Activated naive CD4-positive, alpha-beta T cell treated with anti-CD3 and anti-CD28 coated beads, Interleukin-2, amount 50 U/mL, for 72 hours (primary cell): ENCODE data around the gene TXNDC11. TPM values are rescaled to one million over a fixed set of nuclear protein-coding genes. Genes with fewer than 3 reads are reported as not detected.
"Not testable (repeated sequence)": the region's sequence is repeated elsewhere in the genome, so short reads cannot be mapped to it uniquely, and the experiment has no call there.

Source experiments
- ATAC-seq, 2 donors: fragments of 150-1000 bp; cut with Tn5 transposase; 2 replicates each; pipeline ENCODE4 v1.10.0; 2021; ENCODE audit warnings: mild to moderate bottlenecking in 2 of 2, moderate library complexity in 2 of 2
- DNase-seq, 2 donors: peaks; one replicate each; pipeline ENCODE4 v3.0.0; 2021 to 2022; ENCODE audit warnings: low spot score in 2 of 2
- H3K27ac Mint-ChIP-seq, 2 donors: one replicate each; pipeline ENCODE4 v1.8.0; 2022; ENCODE audit warnings: mild to moderate bottlenecking in 2 of 2, mixed read lengths in 2 of 2
- H3K36me3 Mint-ChIP-seq, 2 donors: one replicate each; pipeline ENCODE4 v1.8.0; 2022; ENCODE audit warnings: mixed read lengths in 2 of 2
- H3K9me3 Mint-ChIP-seq, 2 donors: one replicate each; pipeline ENCODE4 v1.8.0; 2022; ENCODE audit warnings: mixed read lengths in 2 of 2
- total RNA-seq, 2 donors: library from RNA; stranded (reverse); gene quantifications; one replicate each; pipeline ENCODE4 v1.2.3, GENCODE V29; 2022

The TXNDC11 gene, protein sequence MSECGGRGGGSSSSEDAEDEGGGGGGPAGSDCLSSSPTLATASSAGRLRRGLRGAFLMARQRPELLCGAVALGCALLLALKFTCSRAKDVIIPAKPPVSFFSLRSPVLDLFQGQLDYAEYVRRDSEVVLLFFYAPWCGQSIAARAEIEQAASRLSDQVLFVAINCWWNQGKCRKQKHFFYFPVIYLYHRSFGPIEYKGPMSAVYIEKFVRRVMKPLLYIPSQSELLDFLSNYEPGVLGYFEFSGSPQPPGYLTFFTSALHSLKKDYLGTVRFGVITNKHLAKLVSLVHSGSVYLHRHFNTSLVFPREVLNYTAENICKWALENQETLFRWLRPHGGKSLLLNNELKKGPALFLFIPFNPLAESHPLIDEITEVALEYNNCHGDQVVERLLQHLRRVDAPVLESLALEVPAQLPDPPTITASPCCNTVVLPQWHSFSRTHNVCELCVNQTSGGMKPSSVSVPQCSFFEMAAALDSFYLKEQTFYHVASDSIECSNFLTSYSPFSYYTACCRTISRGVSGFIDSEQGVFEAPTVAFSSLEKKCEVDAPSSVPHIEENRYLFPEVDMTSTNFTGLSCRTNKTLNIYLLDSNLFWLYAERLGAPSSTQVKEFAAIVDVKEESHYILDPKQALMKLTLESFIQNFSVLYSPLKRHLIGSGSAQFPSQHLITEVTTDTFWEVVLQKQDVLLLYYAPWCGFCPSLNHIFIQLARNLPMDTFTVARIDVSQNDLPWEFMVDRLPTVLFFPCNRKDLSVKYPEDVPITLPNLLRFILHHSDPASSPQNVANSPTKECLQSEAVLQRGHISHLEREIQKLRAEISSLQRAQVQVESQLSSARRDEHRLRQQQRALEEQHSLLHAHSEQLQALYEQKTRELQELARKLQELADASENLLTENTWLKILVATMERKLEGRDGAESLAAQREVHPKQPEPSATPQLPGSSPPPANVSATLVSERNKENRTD
- total RNA-seq = 10 to 100 TPM; 26.3 to 32.9 TPM

DNA sequence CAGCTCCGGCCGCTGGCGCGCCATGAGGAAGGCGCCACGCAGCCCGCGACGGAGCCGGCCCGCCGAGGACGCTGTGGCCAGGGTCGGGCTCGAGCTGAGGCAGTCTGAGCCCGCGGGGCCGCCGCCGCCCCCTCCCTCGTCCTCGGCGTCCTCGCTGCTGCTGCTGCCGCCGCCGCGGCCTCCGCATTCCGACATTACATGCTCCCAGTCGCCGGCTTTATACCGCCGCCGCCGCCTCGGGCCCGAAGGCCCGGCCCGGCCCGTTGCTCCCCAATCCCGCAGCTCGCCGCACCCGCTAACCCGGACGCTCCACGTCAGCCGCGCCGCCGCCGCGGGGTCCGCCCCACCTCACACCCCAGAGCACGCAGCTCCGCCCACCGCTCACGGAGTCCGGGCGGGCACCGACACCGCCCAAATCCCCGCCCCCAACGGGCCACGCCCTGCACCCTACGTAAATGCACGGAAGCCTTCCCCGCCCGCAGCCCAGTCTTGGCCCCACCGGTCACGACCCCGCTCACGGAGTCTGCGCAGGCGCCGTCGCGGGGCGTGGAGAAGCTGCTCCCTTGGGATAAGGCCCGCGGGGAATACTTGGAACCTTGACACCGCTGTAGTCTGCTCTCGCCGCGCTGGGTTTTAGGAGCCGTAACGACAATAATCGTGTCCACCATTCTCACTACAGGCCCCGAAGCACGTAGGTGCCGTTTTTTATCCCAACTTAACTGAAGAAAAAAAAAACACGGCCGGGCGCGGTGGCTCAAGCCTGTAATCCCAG lies at the start of gene TXNDC11:
TXNDC11 (minus strand) TSS at position 322 of the 772 bp plus-strand sequence; CDS start at position 195, 127 bp downstream.
- Mint-ChIP-seq H3K36me3 (peaks cover 15 to 21% of the 10 kb centered on the region in 2 donors), H3K27ac (peak within 1 kb of the TSS; percentile 96 to 99), H3K9me3 (no peaks in the 10 kb centered on the region)
- ATAC-seq (peak; percentile 94 to 96), DNase-seq (peak; percentile 99 to 100)

DNA sequence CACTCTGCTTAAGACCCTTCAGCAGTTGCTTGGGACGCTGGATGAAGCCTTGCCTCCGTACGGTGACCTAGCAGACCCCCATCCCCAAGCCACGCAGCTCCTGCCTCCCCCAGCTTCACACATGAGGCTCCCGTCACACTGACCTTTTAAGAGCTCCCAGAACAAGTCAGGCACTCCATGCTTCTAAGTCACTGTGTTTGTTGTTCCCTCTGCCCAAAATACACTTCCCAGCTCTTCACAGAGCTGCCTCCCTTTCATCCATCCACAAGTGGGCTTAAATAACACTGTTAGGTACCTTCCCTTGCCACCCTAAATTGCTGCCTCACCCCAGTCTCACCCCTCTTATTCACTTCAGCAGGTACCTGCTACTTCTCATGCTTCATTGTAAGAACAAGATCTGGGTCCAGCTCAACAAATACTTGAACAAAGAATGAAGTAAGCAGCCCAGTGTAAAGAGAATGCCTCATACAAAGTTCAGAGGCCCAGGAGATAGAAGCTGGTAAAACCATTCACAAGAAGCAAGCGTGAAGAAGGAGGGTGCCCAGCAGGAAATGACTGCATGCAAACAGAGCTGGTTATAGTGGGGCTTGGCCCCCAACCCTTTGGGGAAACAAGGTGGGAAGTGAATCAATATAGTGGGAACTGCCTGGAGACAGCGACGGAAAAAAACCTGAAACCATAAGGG lies 48.6 kb upstream of the TXNDC11 start:
- peak in 1 of 2 donors; percentile 23 for ATAC-seq
- Mint-ChIP-seq H3K36me3 (peaks cover 13 to 52% of the 10 kb centered on the region in 2 donors), H3K27ac (peak overlapping the region; percentile 91 to 94), H3K9me3 (no peaks in the 10 kb centered on the region)
- DNase-seq = no peak

DNA sequence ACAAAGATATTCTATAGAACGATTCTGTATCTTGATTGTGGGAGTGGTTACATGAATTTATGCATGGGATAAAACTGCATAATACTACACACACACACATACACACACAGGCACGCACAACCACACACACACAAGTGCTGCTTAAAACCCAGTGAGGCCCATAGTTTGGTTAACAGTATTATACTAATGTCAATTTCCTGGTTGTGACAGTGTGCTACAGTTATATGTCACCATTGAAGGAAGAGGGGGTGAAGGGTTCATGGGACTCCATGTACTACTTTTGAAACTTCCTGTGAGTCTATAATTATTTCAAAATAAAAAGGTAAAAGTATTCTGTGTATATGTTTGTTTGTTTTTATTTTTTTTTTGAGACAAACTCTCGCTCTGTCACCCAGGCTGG lies 46.3 kb upstream of the TXNDC11 start:
- Mint-ChIP-seq H3K36me3 (peaks cover 0 to 39% of the 10 kb centered on the region in 2 donors), H3K9me3 (no peaks in the 10 kb centered on the region), H3K27ac (peak overlapping the region; percentile 88 to 90)
- no peak for ATAC-seq
- no peak for DNase-seq

GRCh38 chr16:11784980-11785599 lies 42.4 kb upstream of the TXNDC11 start:
- ATAC-seq, DNase-seq, H3K9me3 Mint-ChIP-seq: not testable (repeated sequence)
- Mint-ChIP-seq H3K27ac (peak overlapping the region; percentile 36 to 99), H3K36me3 (peaks cover 0 to 40% of the 10 kb centered on the region in 2 donors)

DNA sequence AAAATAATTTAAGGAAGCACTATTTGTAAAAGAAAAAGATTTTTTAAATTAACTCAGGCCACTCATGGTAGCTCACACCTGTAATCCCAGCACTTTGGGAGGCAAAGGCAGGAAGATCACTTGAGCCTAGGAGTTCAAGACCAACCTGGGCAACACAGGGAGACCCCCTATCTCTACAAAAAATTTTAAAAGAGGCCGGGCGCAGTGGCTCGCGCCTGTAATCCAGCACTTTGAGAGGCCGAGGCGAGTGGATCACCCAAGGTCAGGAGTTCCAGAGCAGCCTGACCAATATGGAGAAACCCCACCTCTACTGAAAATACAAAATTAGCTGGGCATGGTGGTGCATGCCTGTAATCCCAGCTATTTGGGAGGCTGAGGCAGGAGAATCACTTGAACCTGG lies 41.7 kb upstream of the TXNDC11 start:
- Mint-ChIP-seq H3K27ac (peak overlapping the region; percentile 86 to 99), H3K36me3 (peaks cover 0 to 36% of the 10 kb centered on the region in 2 donors)
- ATAC-seq, DNase-seq, H3K9me3 Mint-ChIP-seq: not testable (repeated sequence)

- no peak for DNase-seq
- peak overlapping the region; percentile 99 for H3K27ac Mint-ChIP-seq
- peaks cover 0 to 36% of the 10 kb centered on the region in 2 donors for H3K36me3 Mint-ChIP-seq
- no peaks in the 10 kb centered on the region for H3K9me3 Mint-ChIP-seq
- no peak for ATAC-seq
Observed at GRCh38 chr16:11784038-11784369, 41.3 kb upstream of the TXNDC11 start.

DNA sequence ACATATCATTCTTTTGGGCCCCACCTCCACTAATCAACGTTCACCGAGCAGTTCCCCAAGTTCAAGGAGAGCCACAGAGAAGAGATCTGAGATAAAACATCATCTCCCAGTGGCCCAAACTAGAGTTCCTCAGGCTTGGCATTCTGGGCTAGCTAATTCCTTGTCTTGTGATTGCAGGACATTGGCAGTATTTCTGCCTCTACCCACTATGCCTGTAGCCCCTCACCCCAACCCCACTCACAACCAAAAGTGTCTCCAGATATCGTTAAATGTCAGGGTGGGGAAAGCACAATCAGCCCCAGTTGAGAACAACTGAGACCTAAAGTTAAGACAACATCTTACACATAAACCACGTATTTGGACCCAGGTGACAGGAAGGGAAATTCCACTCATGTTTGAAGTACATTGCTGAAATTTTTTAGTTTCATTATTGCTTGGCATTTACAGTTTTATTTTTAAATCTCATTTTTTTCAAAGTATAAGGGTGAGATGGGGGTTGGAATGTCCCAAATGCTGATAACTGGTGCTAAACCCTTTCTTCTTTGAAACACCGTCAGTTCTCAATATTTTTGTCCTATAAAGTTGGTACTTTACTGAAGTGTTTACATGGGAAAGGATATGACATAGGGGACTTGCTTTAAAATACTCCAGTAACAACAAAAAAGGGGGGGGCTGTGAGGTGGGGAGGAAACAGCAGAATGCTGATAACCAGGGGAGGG lies 40.8 kb upstream of the TXNDC11 start:
- peak; percentile 83 to 88 for ATAC-seq
- no peaks in the 10 kb centered on the region for H3K9me3 Mint-ChIP-seq
- peaks cover 0 to 36% of the 10 kb centered on the region in 2 donors for H3K36me3 Mint-ChIP-seq
- H3K27ac Mint-ChIP-seq = peak overlapping the region; percentile 99
- peak in 1 of 2 donors; percentile 53 for DNase-seq

- DNase-seq (no peak), ATAC-seq (no peak)
- no peaks in the 10 kb centered on the region for H3K9me3 Mint-ChIP-seq
- H3K27ac Mint-ChIP-seq = peak overlapping the region; percentile 92 to 99
- H3K36me3 Mint-ChIP-seq = peaks cover 0 to 30% of the 10 kb centered on the region in 2 donors
Observed at GRCh38 chr16:11781773-11782172, 39.1 kb upstream of the TXNDC11 start.

DNA sequence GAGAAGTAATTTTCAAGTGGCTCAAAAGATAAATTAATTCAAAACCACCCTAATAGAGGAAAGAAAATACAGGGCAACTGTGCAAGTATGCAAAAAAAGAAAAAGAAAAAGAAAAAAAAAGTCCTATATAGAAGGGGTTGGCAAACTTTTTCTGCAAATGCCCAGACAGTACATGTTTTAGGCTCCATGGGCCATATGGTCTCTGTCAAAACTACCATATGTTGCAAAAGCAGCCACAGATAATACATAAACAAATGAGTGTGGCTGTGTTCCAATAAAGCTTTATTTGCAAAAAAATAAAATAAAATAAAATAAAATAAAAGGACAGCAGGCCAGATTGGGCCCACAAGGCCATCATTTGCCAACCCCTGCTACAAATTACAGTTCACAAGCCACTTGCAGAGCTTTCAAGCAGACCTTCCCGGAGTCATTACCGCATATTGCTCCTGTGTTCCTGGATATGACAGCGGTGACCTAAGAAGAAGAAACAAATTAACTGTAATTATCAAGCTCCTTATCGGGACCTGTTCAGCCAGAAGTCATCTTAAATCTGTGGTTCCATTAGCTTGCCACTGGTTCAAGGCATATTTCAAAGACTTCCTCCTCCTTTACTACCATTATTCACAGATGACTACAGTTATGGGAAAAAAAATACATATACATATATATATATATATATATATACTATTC lies 38.5 kb upstream of the TXNDC11 start:
- Mint-ChIP-seq H3K36me3 (peaks cover 0 to 25% of the 10 kb centered on the region in 2 donors), H3K9me3 (no peaks in the 10 kb centered on the region), H3K27ac (peak overlapping the region; percentile 92 to 99)
- DNase-seq (no peak), ATAC-seq (no peak)

- H3K36me3 Mint-ChIP-seq = peaks cover 0 to 28% of the 10 kb centered on the region in 2 donors
- H3K27ac Mint-ChIP-seq = no peak overlapping the region
- H3K9me3 Mint-ChIP-seq = no peaks in the 10 kb centered on the region
- DNase-seq (no peak), ATAC-seq (no peak)
Observed at GRCh38 chr16:11779074-11779473, 36.4 kb upstream of the TXNDC11 start.

- no peak for DNase-seq
- Mint-ChIP-seq H3K27ac (peak overlapping the region in 1 of 2 donors; percentile 36), H3K9me3 (no peaks in the 10 kb centered on the region), H3K36me3 (peaks cover 9 to 24% of the 10 kb centered on the region in 2 donors)
- no peak for ATAC-seq
Observed at GRCh38 chr16:11774065-11774626, 31.5 kb upstream of the TXNDC11 start.

DNA sequence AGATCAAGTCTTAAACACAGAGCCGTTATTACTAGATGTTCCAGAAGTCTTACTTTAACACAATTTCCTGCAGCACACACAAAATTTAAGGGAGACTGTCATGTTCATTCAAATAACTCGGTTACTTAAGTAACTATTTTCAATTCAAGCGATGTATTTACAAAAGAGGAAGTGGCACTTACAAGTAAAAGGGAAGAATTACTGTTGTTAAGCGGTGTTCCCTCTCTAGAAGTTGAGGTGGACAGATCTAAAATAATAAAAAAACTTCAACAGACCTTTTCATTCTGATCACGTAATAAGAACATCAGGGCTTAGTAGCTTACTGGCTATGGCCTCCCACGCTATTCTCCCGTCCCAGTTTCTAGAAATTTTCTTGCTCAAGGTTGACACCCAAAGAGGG lies 26.2 kb upstream of the TXNDC11 start:
- ATAC-seq (no peak), DNase-seq (no peak)
- no peaks in the 10 kb centered on the region for H3K9me3 Mint-ChIP-seq
- H3K27ac Mint-ChIP-seq = peak overlapping the region; percentile 74 to 79
- peaks cover 17 to 33% of the 10 kb centered on the region in 2 donors for H3K36me3 Mint-ChIP-seq

DNA sequence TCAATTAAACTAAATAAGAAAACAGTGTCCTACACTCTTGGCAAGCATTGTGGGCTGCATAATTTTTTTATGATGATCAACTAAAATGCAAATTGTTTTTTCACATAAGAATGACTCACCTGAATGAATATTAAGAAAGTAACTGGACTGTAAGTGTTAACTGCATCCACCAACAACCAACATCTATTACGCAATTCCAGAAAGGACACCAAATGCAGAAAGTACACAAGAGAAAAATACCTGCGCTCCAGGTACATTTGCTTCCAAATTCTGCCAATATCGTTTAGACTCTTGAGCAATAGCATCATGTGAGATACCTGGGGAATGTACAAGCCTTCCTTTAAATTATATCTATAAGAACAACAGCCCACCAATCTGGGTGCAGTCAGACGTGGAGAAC lies 19.8 kb upstream of the TXNDC11 start:
- H3K9me3 Mint-ChIP-seq = no peaks in the 10 kb centered on the region
- peak overlapping the region in 1 of 2 donors; percentile 90 for H3K27ac Mint-ChIP-seq
- peaks cover 9 to 46% of the 10 kb centered on the region in 2 donors for H3K36me3 Mint-ChIP-seq
- DNase-seq = no peak
- ATAC-seq = no peak

DNA sequence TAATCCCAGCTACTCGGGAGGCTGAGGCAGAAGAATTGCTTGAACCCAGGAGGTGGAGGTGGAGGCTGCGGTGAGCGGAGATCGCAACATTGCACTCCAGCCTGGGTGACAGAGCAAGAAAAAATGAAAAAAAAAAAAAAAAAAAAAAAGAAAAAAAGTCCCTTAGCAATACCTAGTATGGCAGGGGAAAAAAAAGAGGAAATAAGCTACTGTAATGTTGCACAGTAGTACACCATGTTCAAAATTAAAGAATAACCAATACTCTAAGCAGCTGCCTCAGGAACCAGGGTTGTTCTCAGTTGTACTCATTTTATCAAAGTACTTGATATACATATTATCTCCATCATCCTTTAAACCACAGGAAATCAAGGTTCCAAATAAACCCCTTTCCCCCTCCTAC lies 17.3 kb upstream of the TXNDC11 start:
- Mint-ChIP-seq H3K27ac (peak overlapping the region in 1 of 2 donors; percentile 70), H3K36me3 (peaks cover 5 to 44% of the 10 kb centered on the region in 2 donors), H3K9me3 (no peaks in the 10 kb centered on the region)
- ATAC-seq (no peak), DNase-seq (no peak)
